Dedifferentiated amniotic fluid mesenchymal stem cell (primary cell): ENCODE results near the gene SLC25A36.
"Not testable (repeated sequence)": the region's sequence is repeated elsewhere in the genome, so short reads cannot be mapped to it uniquely, and the experiment has no call there.

Source experiments
- DNase-seq: peaks from one replicate; pipeline ENCODE4 v3.0.0-alpha.2; 2016; ENCODE audit errors: extremely low spot score

SLC25A36 gene

GRCh38 chr3:140994861-140995260 is 53.2 kb downstream of the SLC25A36 start:
- DNase-seq = not testable (repeated sequence)

GRCh38 chr3:140995881-140996280 is 54.2 kb downstream of the SLC25A36 start:
- DNase-seq = no peak

DNA sequence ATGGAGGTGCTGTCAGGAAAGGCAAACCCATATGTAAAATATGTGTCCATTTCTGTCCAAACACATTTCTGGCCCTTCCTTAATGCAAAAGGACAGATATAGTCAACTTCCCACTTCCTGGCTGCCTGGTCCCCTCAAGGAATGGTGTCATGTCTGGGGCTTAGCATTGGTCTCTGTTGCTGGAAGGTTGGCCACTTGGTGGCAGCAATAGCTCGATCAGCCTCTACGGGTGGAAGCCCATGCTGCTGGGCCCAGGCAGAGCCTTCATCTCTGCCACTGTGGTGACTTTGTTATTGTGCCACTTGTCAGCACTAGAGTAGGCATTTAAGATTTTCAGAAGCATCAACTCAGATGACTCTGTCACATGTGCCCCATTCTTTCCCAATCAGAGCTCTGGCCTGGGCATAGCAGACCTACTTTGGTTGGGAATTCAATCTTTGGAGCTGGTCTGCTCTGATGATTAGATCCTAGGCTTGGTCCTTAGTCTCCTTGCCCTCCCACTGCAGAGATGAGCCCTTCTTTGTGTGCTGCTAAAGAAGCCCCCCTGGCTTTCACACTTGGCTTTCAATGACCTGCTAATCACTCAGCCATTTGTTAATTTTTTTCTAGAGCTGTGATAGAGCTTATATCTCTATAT is 58.5 kb downstream of the SLC25A36 start:
- DNase-seq = peak; percentile 47

DNA sequence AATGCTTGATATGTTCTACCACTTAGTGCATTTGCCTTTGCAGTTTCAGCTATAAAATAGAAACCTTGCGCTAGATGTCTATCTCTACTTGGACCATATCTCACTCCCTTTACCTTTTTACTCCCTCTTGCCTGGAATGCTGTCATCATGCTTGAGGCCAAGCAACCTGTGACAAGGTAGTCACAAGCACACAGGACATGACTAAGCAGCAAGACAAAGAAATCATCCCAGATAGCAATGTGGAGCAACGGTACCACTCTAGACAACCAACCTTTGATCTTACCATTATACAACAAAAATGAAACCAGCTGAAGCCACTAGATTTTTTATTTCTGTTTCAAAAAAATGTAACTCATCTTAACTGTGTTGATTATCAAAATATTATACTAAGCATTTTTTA is 59.0 kb downstream of the SLC25A36 start:
- no peak for DNase-seq

DNA sequence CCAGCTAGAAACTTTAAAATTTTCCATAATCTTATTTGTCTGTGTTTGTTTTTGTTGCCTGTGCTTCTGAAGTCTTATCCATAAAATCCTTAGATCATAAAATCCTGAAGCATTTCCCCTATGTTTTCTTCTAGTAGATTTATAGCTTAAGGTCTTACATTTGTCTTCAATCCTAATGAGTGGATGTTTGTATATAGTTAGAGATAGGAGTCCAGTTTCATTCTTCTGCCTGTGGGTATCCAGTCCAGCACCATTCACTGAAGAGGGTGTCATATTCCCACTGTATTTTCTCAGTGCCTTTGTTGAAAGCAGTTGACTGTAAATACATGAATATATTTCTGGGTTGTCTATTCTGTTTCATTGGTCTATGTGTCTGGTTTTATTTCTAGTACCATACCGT is 64.7 kb downstream of the SLC25A36 start:
- DNase-seq = no peak

- no peak for DNase-seq
These were observed 67.9 kb downstream of the SLC25A36 start for GRCh38 chr3:141009496-141009895.

GRCh38 chr3:141011232-141011996 is 69.8 kb downstream of the SLC25A36 start:
- DNase-seq = peak; percentile 63

GRCh38 chr3:141011997-141012262 is 70.3 kb downstream of the SLC25A36 start:
- no peak for DNase-seq

DNA sequence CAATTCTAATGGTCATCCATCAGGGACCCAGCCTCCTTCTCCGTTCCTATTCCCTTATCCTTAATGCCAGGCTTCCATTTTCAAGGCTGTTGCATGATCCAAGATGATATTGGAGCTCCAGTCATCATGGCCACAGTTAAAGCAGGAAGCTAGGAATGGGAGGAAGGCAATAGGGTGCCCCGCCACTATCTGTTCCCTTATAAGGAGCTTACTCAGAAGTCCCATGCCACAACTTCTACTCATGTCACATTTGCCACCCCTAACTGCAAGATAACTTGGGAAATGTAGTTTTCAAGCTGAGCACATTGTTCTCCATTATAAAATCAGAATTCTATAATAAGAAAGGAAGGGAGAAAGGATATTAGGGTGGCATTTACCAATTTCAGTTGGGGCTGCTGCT is 70.9 kb downstream of the SLC25A36 start:
- no peak for DNase-seq

- no peak for DNase-seq
These were observed 73.8 kb downstream of the SLC25A36 start for GRCh38 chr3:141015481-141015880.

- not testable (repeated sequence) for DNase-seq
These were observed 76.0 kb downstream of the SLC25A36 start for GRCh38 chr3:141017366-141018322.

DNA sequence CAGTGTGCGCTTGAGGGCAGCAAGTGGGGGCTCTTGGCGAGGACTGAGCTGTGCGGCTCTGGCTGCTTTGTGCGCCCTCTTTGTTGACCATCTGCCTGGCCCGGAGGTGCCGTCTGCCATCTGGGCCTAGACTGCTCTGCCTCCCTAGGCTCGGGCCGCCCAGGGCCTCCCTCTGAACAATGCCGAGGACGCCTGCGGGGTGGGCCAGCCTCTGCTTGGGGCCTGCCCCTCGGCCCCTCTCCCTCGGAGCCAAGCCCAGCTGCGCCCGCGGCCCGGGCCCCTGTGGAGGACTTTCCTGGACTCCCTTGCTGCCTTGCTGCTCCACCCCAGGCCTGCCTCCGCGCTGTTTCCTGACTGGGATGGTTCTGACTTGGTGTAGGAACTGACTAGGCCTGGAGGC is 77.6 kb downstream of the SLC25A36 start:
- no peak for DNase-seq

- DNase-seq = no peak
These were observed 78.7 kb downstream of the SLC25A36 start for GRCh38 chr3:141020143-141020830.

- no peak for DNase-seq
These were observed 79.6 kb downstream of the SLC25A36 start for GRCh38 chr3:141021261-141021660.
